K562 (cell line): ENCODE data around the gene PHLDA3. TPM values are rescaled to one million over a fixed set of nuclear protein-coding genes. Genes with fewer than 3 reads are reported as not detected.

Experiments
- BACH1 ChIP-seq: fragments of 200-800 bp; sonication (Bioruptor generic); IDR thresholded peaks from 2 replicates; pipeline ENCODE4 v1.6.1; 2016; ENCODE audit warnings: missing genetic modification characterization, missing compliant biosample characterization
- CBFA2T2 ChIP-seq: fragments of 450-650 bp; conservative IDR thresholded peaks from 2 replicates; pipeline ENCODE4 v1.6.1; 2017; ENCODE audit warnings: mild to moderate bottlenecking
- CCAR2 ChIP-seq: fragments of 200-400 bp; formaldehyde crosslinking; IDR thresholded peaks from 2 replicates; pipeline ENCODE4 v1.6.1; 2017; ENCODE audit warnings: mild to moderate bottlenecking, low read depth, low read length
- ERF ChIP-seq: fragments of 450-650 bp; formaldehyde crosslinking; IDR thresholded peaks from 2 replicates; pipeline ENCODE4 v1.4.0; 2020; ENCODE audit warnings: mild to moderate bottlenecking, mixed read lengths
- GATA2 ChIP-seq: sonication (generic); formaldehyde crosslinking; IDR thresholded peaks from 2 replicates; pipeline ENCODE4 v1.4.0; 2020; ENCODE audit warnings: mild to moderate bottlenecking, missing genetic modification reagents
- GTF2A2 ChIP-seq: IDR thresholded peaks from 2 replicates; pipeline ENCODE4 v1.6.1; 2016; ENCODE audit warnings: mild to moderate bottlenecking, missing genetic modification characterization, missing compliant biosample characterization
- HCFC1 ChIP-seq: IDR thresholded peaks from 2 replicates; pipeline ENCODE4 v1.6.1; 2012; ENCODE audit warnings: low read depth, low read length, improper control_type of control experiment
- HDAC2 ChIP-seq: fragments of 450-650 bp; IDR thresholded peaks from 2 replicates; pipeline ENCODE4 v1.6.1; 2016; ENCODE audit warnings: mild to moderate bottlenecking
- KAT7 ChIP-seq: sonication (generic); formaldehyde crosslinking; IDR thresholded peaks from 2 replicates; pipeline ENCODE4 v1.8.0; 2022; ENCODE audit warnings: missing genetic modification reagents, mild to moderate bottlenecking, borderline replicate concordance
- KDM1A ChIP-seq, 2 experiments: fragments of 450-650 bp; IDR thresholded peaks; 2 replicates each; pipeline ENCODE4 v1.6.1; 2016; ENCODE audit warnings: mild to moderate bottlenecking in 2 of 2
- L3MBTL2 ChIP-seq: fragments of 450-650 bp; IDR thresholded peaks from 2 replicates; pipeline ENCODE4 v1.6.1; 2016; ENCODE audit warnings: mild to moderate bottlenecking, moderate library complexity
- MECOM ChIP-seq: fragments of 250-450 bp; sonication (Bioruptor Pico); IDR thresholded peaks from 2 replicates; pipeline ENCODE4 v1.8.0; 2022; ENCODE audit warnings: inconsistent platforms
- MEF2D ChIP-seq: conservative IDR thresholded peaks from 2 replicates; pipeline ENCODE4 v1.6.1; 2016; ENCODE audit warnings: low read depth, missing genetic modification characterization, missing compliant biosample characterization
- NR2F6 ChIP-seq: fragments of 450-650 bp; formaldehyde crosslinking; IDR thresholded peaks from 2 replicates; pipeline ENCODE4 v1.4.0; 2020; ENCODE audit warnings: mild to moderate bottlenecking
- PHB2 ChIP-seq: fragments of 450-650 bp; IDR thresholded peaks from 2 replicates; pipeline ENCODE4 v1.6.1; 2017; ENCODE audit warnings: low read depth
- SMARCA4 ChIP-seq: fragments of 450-650 bp; IDR thresholded peaks from 2 replicates; pipeline ENCODE4 v1.6.1; 2016
- SNRNP70 ChIP-seq: fragments of 200-400 bp; formaldehyde crosslinking; optimal IDR thresholded peaks from 2 replicates; pipeline ENCODE3; 2017; ENCODE audit warnings: low read depth, low read length
- ZC3H11A ChIP-seq: IDR thresholded peaks from 2 replicates; pipeline ENCODE4 v1.6.1; 2012; ENCODE audit warnings: low read depth, low read length, improper control_type of control experiment
- ZKSCAN8 ChIP-seq: fragments of 200-800 bp; sonication (Bioruptor generic); IDR thresholded peaks from 2 replicates; pipeline ENCODE4 v1.6.1; 2016; ENCODE audit warnings: missing genetic modification characterization, missing compliant biosample characterization
- ZNF133 ChIP-seq: fragments of 250-450 bp; sonication (Bioruptor Pico); IDR thresholded peaks from 2 replicates; pipeline ENCODE4 v1.4.0; 2020; ENCODE audit warnings: mild to moderate bottlenecking
- ZNF408 ChIP-seq: fragments of 250-450 bp; sonication (Bioruptor Pico); IDR thresholded peaks from 2 replicates; pipeline ENCODE4 v1.4.0; 2020; ENCODE audit warnings: low read depth, mild to moderate bottlenecking, moderate library complexity
- ZNF668 ChIP-seq: fragments of 250-450 bp; sonication (Bioruptor Pico); IDR thresholded peaks from 2 replicates; pipeline ENCODE4 v1.8.0; 2022; ENCODE audit warnings: mild to moderate bottlenecking, inconsistent platforms
- polyA plus RNA-seq, 8 experiments: library from polyadenylated mRNA; depleted of rRNA in 4 of 8; stranded (reverse) in 5 of 8; unstranded in 3 of 8; fragments of >200 nt; fragmentation: Nextera tagmentation in 2 of 8; fragmentation: Illumina TruSeq in 1 of 8; extraction: Ambion mirVana in 2 of 8; extraction: Trizol in 1 of 8; gene quantifications; 2 replicates each; pipeline versions ENCODE4 v1.2.1 to v1.2.3, GENCODE V29; 2011 to 2014; ENCODE audit warnings: inconsistent platforms in 1 of 8, missing spikeins in 1 of 8
- total RNA-seq, 7 experiments: library from RNA; depleted of rRNA in 6 of 7; stranded (reverse); fragments of >200 nt in 6 of 7; fragmentation: Illumina TruSeq in 2 of 7; extraction: Trizol in 2 of 7; gene quantifications; 2 replicates each; pipeline versions ENCODE4 v1.2.1 to v1.2.3, GENCODE V29; 2011 to 2021; ENCODE audit warnings: low replicate concordance in 1 of 7
- TF ChIP-seq, protein P1 (sequence below): fragments of 250-450 bp; sonication (Bioruptor Pico); IDR thresholded peaks from 2 replicates; pipeline ENCODE4 v1.9.0; 2021; ENCODE audit warnings: mild to moderate bottlenecking, inconsistent platforms
- TF ChIP-seq, protein P2 (sequence below): fragments of 450-650 bp; formaldehyde crosslinking; IDR thresholded peaks from 2 replicates; pipeline ENCODE4 v1.4.0; 2020; ENCODE audit warnings: mild to moderate bottlenecking, moderate library complexity
- TF ChIP-seq, protein P3 (sequence below): fragments of 250-450 bp; sonication (Bioruptor Pico); IDR thresholded peaks from 2 replicates; pipeline ENCODE4 v1.8.0; 2021; ENCODE audit warnings: mild to moderate bottlenecking, moderate library complexity
- TF ChIP-seq, protein P4 (sequence below): fragments of 250-450 bp; sonication (Bioruptor Pico); IDR thresholded peaks from 2 replicates; pipeline ENCODE4 v1.8.0; 2022; ENCODE audit warnings: moderate library complexity, mild to moderate bottlenecking, inconsistent platforms

The PHLDA3 gene
- total and polyA plus RNA-seq, 9 of the 15 experiments (the other 6 are each of a cell fraction or from before 2014, with no cell fraction given) = 0.11 to 0.27 TPM; not detected in 7

DNA sequence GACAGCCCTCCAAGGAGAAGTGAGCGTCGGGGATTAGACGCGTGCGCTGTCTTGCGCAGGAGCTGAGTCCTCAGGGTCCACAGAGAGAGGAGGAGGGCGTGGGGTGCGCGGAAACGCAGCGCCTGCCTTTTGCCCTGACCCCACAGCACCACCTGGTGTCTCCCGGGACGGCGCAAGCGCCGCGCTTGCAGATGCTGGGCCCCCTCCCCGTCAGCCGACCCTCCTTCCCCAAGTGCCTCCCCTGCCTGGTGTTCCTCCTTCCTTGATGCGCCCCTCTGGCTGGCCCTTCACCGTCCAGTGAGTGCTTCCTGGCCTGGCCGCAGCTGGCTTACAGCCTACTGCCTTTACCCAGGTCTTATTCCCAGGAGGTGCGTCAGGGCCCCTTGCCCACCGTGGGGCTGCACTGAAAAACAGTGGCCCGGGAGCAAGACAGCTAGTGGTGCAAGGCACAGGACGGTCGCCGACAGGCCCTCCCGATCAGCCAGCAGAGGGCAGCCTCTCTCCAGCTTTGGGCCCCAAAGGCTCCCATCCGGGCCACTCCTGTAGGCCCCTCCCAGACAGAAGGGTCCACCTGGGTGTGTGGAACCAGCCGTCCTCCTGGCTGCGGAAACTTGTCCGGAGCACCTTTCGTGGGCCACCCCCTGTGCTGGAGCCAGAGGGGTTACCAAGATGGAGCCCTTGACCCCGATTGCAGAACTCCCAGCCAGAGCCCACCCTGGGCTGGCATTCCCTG lies 12.9 kb upstream of the PHLDA3 start (continued):
- TF ChIP-seq, protein P1, sequence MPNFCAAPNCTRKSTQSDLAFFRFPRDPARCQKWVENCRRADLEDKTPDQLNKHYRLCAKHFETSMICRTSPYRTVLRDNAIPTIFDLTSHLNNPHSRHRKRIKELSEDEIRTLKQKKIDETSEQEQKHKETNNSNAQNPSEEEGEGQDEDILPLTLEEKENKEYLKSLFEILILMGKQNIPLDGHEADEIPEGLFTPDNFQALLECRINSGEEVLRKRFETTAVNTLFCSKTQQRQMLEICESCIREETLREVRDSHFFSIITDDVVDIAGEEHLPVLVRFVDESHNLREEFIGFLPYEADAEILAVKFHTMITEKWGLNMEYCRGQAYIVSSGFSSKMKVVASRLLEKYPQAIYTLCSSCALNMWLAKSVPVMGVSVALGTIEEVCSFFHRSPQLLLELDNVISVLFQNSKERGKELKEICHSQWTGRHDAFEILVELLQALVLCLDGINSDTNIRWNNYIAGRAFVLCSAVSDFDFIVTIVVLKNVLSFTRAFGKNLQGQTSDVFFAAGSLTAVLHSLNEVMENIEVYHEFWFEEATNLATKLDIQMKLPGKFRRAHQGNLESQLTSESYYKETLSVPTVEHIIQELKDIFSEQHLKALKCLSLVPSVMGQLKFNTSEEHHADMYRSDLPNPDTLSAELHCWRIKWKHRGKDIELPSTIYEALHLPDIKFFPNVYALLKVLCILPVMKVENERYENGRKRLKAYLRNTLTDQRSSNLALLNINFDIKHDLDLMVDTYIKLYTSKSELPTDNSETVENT (CRISPR knock-in tag) = no peak; the same call in 1 of the 2 replicates
- no peak for TF ChIP-seq ERF (CRISPR knock-in tag)
- no peak for TF ChIP-seq KAT7 (CRISPR knock-in tag)
- TF ChIP-seq MEF2D (tag) = no peak
- no peak for TF ChIP-seq ZC3H11A
- TF ChIP-seq BACH1 (tag) = no peak
- TF ChIP-seq MECOM (CRISPR knock-in tag) = no peak
- TF ChIP-seq HDAC2 = peak; percentile 47; the same call in 1 of the 2 replicates
- TF ChIP-seq, protein P2, sequence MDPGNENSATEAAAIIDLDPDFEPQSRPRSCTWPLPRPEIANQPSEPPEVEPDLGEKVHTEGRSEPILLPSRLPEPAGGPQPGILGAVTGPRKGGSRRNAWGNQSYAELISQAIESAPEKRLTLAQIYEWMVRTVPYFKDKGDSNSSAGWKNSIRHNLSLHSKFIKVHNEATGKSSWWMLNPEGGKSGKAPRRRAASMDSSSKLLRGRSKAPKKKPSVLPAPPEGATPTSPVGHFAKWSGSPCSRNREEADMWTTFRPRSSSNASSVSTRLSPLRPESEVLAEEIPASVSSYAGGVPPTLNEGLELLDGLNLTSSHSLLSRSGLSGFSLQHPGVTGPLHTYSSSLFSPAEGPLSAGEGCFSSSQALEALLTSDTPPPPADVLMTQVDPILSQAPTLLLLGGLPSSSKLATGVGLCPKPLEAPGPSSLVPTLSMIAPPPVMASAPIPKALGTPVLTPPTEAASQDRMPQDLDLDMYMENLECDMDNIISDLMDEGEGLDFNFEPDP (CRISPR knock-in tag) = no peak
- peak; percentile 70 for TF ChIP-seq L3MBTL2
- TF ChIP-seq CCAR2 = no peak
- TF ChIP-seq SMARCA4 = no peak
- TF ChIP-seq GATA2 (CRISPR knock-in tag) = no peak
- TF ChIP-seq SNRNP70 = no peak
- no peak for TF ChIP-seq ZNF408 (CRISPR knock-in tag)
- no peak for TF ChIP-seq HCFC1
- no peak for TF ChIP-seq ZNF133 (CRISPR knock-in tag)
- TF ChIP-seq ZNF668 (CRISPR knock-in tag) = no peak
- TF ChIP-seq NR2F6 = no peak
- no peak for TF ChIP-seq PHB2
- TF ChIP-seq CBFA2T2 = no peak
- no peak for TF ChIP-seq GTF2A2 (tag)
- TF ChIP-seq, protein P3, sequence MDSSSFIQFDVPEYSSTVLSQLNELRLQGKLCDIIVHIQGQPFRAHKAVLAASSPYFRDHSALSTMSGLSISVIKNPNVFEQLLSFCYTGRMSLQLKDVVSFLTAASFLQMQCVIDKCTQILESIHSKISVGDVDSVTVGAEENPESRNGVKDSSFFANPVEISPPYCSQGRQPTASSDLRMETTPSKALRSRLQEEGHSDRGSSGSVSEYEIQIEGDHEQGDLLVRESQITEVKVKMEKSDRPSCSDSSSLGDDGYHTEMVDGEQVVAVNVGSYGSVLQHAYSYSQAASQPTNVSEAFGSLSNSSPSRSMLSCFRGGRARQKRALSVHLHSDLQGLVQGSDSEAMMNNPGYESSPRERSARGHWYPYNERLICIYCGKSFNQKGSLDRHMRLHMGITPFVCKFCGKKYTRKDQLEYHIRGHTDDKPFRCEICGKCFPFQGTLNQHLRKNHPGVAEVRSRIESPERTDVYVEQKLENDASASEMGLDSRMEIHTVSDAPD (CRISPR knock-in tag) = no peak
- no peak for TF ChIP-seq KDM1A (IDR thresholded peaks at IDR 0.05)
- TF ChIP-seq ZKSCAN8 (CRISPR knock-in tag) = no peak
- TF ChIP-seq, protein P4, sequence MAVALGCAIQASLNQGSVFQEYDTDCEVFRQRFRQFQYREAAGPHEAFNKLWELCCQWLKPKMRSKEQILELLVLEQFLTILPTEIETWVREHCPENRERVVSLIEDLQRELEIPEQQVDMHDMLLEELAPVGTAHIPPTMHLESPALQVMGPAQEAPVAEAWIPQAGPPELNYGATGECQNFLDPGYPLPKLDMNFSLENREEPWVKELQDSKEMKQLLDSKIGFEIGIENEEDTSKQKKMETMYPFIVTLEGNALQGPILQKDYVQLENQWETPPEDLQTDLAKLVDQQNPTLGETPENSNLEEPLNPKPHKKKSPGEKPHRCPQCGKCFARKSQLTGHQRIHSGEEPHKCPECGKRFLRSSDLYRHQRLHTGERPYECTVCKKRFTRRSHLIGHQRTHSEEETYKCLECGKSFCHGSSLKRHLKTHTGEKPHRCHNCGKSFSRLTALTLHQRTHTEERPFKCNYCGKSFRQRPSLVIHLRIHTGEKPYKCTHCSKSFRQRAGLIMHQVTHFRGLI (CRISPR knock-in tag) = no peak
